Measurements from ENCODE around the gene TDRD10.

- TF ChIP-seq SPI1 (IDR thresholded peaks at IDR 0.05; ENCODE audit: low read depth, low read length) (no peak), TAF1 (IDR thresholded peaks at IDR 0.05; ENCODE audit: low read depth, low read length) (no peak)
Observed at GRCh38 chr1:154595621-154596020, 93.6 kb downstream of the TDRD10 start.
